HG03175 (cell line): Measurements from ENCODE around the gene CDK12.

Source experiments
- ATAC-seq: cut with Tn5 transposase; IDR thresholded peaks from one replicate; pipeline ENCODE4 v1.9.1; 2021; ENCODE audit warnings: mild to moderate bottlenecking, moderate library complexity; ENCODE audit not compliant: unreplicated experiment

The CDK12 gene

GRCh38 chr17:39581071-39581758 is 119.9 kb downstream of the CDK12 start:
- ATAC-seq, result no peak

- ATAC-seq, result no peak
These were observed 120.4 kb downstream of the CDK12 start for GRCh38 chr17:39581759-39582085.

- ATAC-seq, result no peak
These were observed 121.4 kb downstream of the CDK12 start for GRCh38 chr17:39582658-39583057.
